PC-9 (cell line): ENCODE measurements around the gene REV3L. TPM values are rescaled to one million over a fixed set of nuclear protein-coding genes. Genes with fewer than 3 reads are reported as not detected.

Source experiments
- BruUV-seq: library from RNA; stranded (reverse); fragments of 400-500 nt; replicated peaks from 2 replicates; lab custom pipeline; 2021; lab: Mats Ljungman, UMichigan
- CTCF ChIA-PET: fragments of 300-600 bp; sonication (Branson Sonifier 250); formaldehyde crosslinking; loops from one replicate; lab custom pipeline; 2022; ENCODE audit warnings: antibody characterized with exemption; lab: Charles Lee
- POLR2A ChIA-PET: fragments of 300-600 bp; sonication (Branson Sonifier 250); formaldehyde crosslinking; loops from one replicate; lab custom pipeline; 2022; ENCODE audit warnings: antibody characterized with exemption; ENCODE audit not compliant: unreplicated experiment; lab: Charles Lee
- DNase-seq, 2 experiments: peaks; one replicate each; pipeline versions ENCODE4 v3.0.0 to v3.0.0-alpha.2; 2015 to 2022; ENCODE audit warnings: mixed read lengths in 1 of 2
- H2AFZ ChIP-seq: fragments of 200-600 bp; sonication (generic); 2 replicates; pipeline ENCODE4 v1.8.1; 2017; ENCODE audit warnings: antibody characterized with exemption
- H3F3A ChIP-seq: fragments of 200-600 bp; sonication (generic); 2 replicates; pipeline ENCODE4 v1.8.1; 2017; ENCODE audit warnings: antibody characterized with exemption, mild to moderate bottlenecking, low read depth; ENCODE audit not compliant: insufficient read depth
- H3K27ac ChIP-seq: fragments of 200-600 bp; sonication (generic); 2 replicates; pipeline ENCODE4 v1.6.1; 2016; ENCODE audit warnings: mixed run types
- H3K27me3 ChIP-seq: fragments of 200-600 bp; sonication (generic); 2 replicates; pipeline ENCODE4 v1.6.1; 2016; ENCODE audit warnings: low read depth, mixed run types; ENCODE audit not compliant: insufficient read depth
- H3K36me3 ChIP-seq: fragments of 200-600 bp; sonication (generic); 2 replicates; pipeline ENCODE4 v1.6.1; 2016; ENCODE audit warnings: low read depth, mixed run types
- H3K4me1 ChIP-seq: fragments of 200-600 bp; sonication (generic); replicated peaks from 2 replicates; pipeline ENCODE4 v1.6.1; 2016; ENCODE audit warnings: mixed run types; ENCODE audit not compliant: insufficient read depth
- H3K4me2 ChIP-seq: fragments of 200-600 bp; sonication (generic); 2 replicates; pipeline ENCODE4 v1.6.1; 2017; ENCODE audit warnings: mixed run types
- H3K4me3 ChIP-seq: fragments of 200-600 bp; sonication (generic); 2 replicates; pipeline ENCODE4 v1.6.1; 2016; ENCODE audit warnings: mixed run types
- H3K79me2 ChIP-seq: fragments of 200-600 bp; sonication (generic); 2 replicates; pipeline ENCODE4 v1.6.1; 2017; ENCODE audit warnings: low read depth, mixed run types
- H3K9me2 ChIP-seq: fragments of 200-600 bp; sonication (generic); 2 replicates; pipeline ENCODE4 v1.8.1; 2017; ENCODE audit warnings: mild to moderate bottlenecking; ENCODE audit not compliant: insufficient read depth
- H3K9me3 ChIP-seq: fragments of 200-600 bp; sonication (generic); 2 replicates; pipeline ENCODE4 v1.8.1; 2016; ENCODE audit warnings: low read depth; ENCODE audit not compliant: insufficient read depth
- H4K20me1 ChIP-seq: fragments of 200-600 bp; sonication (generic); 2 replicates; pipeline ENCODE4 v1.8.1; 2017; ENCODE audit not compliant: insufficient read depth
- CTCF ChIP-seq: fragments of 200-600 bp; sonication (generic); conservative IDR thresholded peaks from 2 replicates; pipeline ENCODE4 v1.6.1; 2017; ENCODE audit warnings: mixed run types, antibody characterized with exemption, mild to moderate bottlenecking, moderate library complexity
- EZH2 ChIP-seq: fragments of 200-600 bp; sonication (generic); IDR thresholded peaks from 2 replicates; pipeline ENCODE4 v1.8.0; 2017; ENCODE audit warnings: antibody characterized with exemption, low read depth
- intact Hi-C: fragments of 100-400 bp; cut with micrococcal nuclease; formaldehyde crosslinking; loops from one replicate; pipeline ENCODE4 v1.10.0; 2022; ENCODE audit not compliant: unreplicated experiment
- total RNA-seq: library from RNA; stranded (reverse); gene quantifications from 2 replicates; pipeline ENCODE4 v1.2.3, GENCODE V29; 2021

Gene REV3L
- total RNA-seq, 1 experiment from 2014 or later = 22.9 TPM

- no peaks in the 10 kb centered on the region for H3K9me3 ChIP-seq
- H3K27me3 ChIP-seq = no peaks in the 10 kb centered on the region
- H3K9me2 ChIP-seq = no peaks in the 10 kb centered on the region
- intact Hi-C loops = no loop called here
- DNase-seq = no peak
- H3K4me3 ChIP-seq = no peak overlapping the region
- H3K36me3 ChIP-seq = 0 out of 2 replicates have a peak, but pooled peaks cover 6% of the 10 kb centered on the region
- H3K4me2 ChIP-seq = no peak overlapping the region
- H3K27ac ChIP-seq = no peak overlapping the region
- POLR2A ChIA-PET = no interaction called here
- CTCF ChIA-PET = no interaction called here
- H3F3A ChIP-seq = no peaks in the 10 kb centered on the region
- TF ChIP-seq EZH2 (no peak), CTCF (no peak)
- no TSS peak for BruUV-seq
- no peaks in the 10 kb centered on the region for H3K4me1 ChIP-seq
- H3K79me2 ChIP-seq = no peaks in the 10 kb centered on the region
- no peak overlapping the region for H2AFZ ChIP-seq
- H4K20me1 ChIP-seq = no peaks in the 10 kb centered on the region
These were observed 73.6 kb downstream of the REV3L start for GRCh38 chr6:111409430-111409829.

- no peak overlapping the region for H3K4me3 ChIP-seq
These were observed 75.3 kb downstream of the REV3L start for GRCh38 chr6:111407686-111408085.

GRCh38 chr6:111406200-111406721 is 76.8 kb downstream of the REV3L start:
- Histone ChIP-seq H3K4me2 (no peak overlapping the region), H3K9me3 (no peaks in the 10 kb centered on the region), H4K20me1 (no peaks in the 10 kb centered on the region), H2AFZ (no peak overlapping the region), H3K9me2 (no peaks in the 10 kb centered on the region), H3K27ac (no peak overlapping the region), H3K4me3 (no peak overlapping the region), H3K79me2 (no peaks in the 10 kb centered on the region), H3F3A (no peaks in the 10 kb centered on the region), H3K4me1 (no peaks in the 10 kb centered on the region), H3K27me3 (no peaks in the 10 kb centered on the region), H3K36me3 (0 out of 2 replicates have a peak, but pooled peaks cover 10% of the 10 kb centered on the region)
- DNase-seq = no peak
- no TSS peak for BruUV-seq
- ChIA-PET POLR2A (no interaction called here), CTCF (no interaction called here)
- intact Hi-C loops = no loop called here
- TF ChIP-seq CTCF (no peak), EZH2 (no peak)

More at GRCh38 chr6:111407686-111408085, 75.3 kb downstream of the REV3L start:
- Histone ChIP-seq H3K4me2 (no peak overlapping the region), H3K27me3 (no peaks in the 10 kb centered on the region), H2AFZ (no peak overlapping the region), H4K20me1 (no peaks in the 10 kb centered on the region), H3F3A (no peaks in the 10 kb centered on the region), H3K79me2 (no peaks in the 10 kb centered on the region), H3K9me2 (no peaks in the 10 kb centered on the region), H3K9me3 (no peaks in the 10 kb centered on the region), H3K36me3 (0 out of 2 replicates have a peak, but pooled peaks cover 10% of the 10 kb centered on the region), H3K4me1 (no peaks in the 10 kb centered on the region), H3K27ac (no peak overlapping the region)
- no peak for TF ChIP-seq EZH2
- no peak for TF ChIP-seq CTCF
- intact Hi-C loops = no loop called here
- no TSS peak for BruUV-seq
- POLR2A ChIA-PET = no interaction called here
- DNase-seq = no peak
- CTCF ChIA-PET = no interaction called here
